Stimulated activated CD8-positive, alpha-beta memory T cell treated with anti-CD3 and anti-CD28 coated beads, Interleukin-12 subunit alpha, Interleukin-12 subunit beta, amount 100 ng/mL, for 4 hours (primary cell): ENCODE measurements around the gene EFNA2.
A peak's percentile ranks its signal among the peaks of the same experiment; 100 is the strongest.
"Not testable (repeated sequence)": the region's sequence is repeated elsewhere in the genome, so short reads cannot be mapped to it uniquely, and the experiment has no call there.

Experiments used
- DNase-seq: peaks from one replicate; pipeline ENCODE4 v3.0.0-alpha.2; 2020; ENCODE audit warnings: low read depth

EFNA2 gene

DNA sequence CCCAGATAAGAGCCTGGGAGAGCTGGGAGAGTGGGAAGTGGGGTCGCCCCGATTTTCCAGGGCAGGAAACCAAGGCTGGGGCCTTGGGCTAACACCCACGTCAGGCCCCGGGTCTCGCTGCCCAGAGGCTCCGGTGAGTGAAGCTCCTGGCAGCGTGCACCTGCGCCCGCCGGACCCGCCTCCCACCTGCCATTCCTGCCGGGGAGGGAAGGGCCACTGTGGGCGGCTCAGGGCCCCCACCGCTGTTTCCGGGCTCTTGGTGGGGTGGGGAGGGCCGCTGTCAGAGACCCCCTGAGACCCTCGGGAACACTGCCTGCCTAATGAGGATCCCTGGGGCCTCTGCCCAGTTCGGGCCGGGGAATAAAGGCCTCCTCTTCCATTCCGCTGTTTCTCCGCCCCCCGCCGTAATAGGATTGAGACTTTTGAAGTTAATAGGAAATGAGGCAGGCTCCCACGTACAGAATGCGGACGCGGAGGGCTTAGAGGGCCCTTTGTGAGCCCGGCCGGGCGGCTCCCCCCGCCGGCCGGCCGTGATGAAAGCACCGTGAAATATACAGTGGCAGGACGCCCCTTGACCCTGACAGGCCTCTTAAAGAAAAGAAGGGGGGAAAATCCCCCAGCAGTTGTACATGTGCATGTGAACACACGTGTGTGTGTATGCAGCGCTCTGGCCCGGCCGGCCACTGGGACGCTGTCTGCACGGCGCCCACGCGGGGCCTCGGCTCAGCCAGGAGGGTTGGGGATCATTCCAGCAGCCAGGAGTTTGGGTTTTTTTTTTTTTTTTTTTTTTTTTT is 33.2 kb downstream of the EFNA2 start:
- no peak for DNase-seq

GRCh38 chr19:1320282-1320650 is 34.6 kb downstream of the EFNA2 start:
- not testable (repeated sequence) for DNase-seq

- DNase-seq, result no peak
These were observed 35.9 kb downstream of the EFNA2 start for GRCh38 chr19:1321539-1321938.

DNA sequence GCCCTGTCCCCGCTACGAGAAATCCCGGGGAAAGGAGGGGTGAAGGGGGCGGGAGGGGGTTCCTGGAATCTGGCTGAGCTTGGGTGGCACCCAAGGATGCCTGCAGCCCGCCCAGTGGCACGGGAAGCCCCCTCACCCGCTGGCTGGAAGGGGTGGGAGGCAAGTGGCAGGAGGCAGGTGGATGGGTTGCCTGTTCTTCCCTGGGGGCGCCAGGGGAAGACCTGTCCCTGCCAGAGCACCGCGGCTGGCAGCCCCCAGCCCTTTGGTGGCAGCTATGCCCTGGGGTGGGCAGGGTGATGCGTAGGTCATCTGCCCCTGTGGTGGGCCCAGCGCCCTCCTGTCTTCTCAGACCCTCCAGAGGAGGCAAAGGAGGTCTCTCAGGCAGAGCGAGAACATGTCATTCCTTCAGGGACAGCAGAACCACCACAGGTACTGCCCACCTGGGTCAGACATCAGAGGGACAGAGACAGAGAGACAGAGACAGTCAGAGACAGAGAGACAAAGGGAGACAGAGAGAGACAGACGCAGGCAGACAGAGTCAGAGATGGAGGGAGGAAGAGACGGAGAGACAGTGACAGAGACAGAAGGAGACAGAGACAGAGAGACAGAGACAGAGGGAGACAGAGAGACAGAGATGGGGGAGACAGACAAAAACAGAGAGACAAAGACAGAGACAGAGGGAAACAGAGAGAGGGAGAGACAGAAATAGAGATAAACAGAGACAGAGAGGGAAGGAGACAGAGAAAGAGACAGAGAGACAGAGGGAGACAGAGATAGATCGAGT is 36.7 kb downstream of the EFNA2 start:
- no peak for DNase-seq

GRCh38 chr19:1324249-1324805 is 38.7 kb downstream of the EFNA2 start:
- no peak for DNase-seq

DNA sequence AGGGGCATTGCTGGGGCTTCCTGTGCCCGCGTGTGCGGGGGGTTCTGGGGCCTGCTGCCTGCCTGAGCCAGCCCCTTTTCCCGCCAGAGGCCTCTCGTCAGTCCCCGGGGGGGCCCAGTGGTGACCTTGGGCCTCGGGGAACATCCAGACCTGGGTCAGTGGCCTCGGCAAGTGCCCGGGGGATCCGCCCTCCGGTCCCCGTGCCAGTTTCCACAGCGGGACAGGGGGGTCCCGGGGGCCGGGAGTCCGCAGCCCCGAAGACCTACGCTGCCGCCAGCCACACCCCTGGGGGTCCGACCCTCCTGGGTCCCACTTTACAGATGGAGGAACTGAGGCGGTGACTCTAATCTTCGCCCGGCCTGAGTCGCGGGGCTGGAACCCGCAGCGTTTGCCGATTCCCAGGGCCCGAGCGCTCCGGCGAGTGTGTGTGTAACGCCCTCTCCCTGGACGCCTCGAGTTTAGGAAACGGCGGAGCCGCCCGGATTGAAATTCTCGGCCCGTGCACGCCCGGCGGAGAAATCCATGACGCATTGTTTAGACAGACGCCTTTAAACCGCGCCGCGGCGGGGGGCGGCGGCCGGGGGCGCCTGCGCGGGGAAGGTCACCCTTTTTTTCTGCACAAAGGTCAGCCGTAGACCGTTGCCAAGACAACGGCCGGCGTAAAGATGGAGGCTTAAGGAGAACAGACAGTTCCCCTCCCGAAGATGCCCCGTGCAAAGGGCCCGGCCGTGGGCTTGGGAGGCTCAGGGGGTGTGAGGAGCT is 39.3 kb downstream of the EFNA2 start:
- peak; percentile 8 for DNase-seq

DNA sequence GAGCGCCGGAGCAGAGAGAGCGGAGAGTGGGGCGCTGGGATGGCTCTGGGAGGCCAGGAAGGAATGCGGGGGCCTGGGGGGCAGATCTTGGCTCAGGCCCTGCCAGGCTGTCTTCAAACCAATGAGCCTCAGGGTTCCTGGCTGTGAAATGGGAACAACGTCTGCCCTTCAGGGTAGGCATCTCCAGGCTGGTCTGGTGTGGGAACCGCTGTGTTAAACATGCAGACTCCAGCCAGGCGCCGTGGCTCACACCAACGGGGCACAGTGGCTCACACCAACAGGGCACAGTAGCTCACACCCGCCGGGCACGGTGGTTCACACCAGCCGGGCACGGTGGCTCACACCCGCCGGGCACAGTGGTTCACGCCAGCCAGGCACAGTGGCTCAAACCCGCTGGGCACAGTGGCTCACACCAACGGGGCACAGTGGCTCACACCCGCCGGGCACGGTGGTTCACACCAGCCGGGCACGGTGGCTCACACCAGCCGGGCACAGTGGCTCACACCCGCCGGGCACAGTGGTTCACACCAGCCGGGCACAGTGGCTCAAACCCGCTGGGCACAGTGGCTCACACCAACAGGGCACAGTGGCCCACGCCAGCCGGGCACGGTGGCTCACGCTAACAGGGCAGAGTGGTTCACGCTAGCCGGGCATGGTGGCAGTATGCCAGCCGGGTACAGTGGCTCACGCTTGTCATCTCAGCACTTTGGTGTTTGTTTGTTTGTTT is 40.1 kb downstream of the EFNA2 start:
- DNase-seq, result no peak

DNA sequence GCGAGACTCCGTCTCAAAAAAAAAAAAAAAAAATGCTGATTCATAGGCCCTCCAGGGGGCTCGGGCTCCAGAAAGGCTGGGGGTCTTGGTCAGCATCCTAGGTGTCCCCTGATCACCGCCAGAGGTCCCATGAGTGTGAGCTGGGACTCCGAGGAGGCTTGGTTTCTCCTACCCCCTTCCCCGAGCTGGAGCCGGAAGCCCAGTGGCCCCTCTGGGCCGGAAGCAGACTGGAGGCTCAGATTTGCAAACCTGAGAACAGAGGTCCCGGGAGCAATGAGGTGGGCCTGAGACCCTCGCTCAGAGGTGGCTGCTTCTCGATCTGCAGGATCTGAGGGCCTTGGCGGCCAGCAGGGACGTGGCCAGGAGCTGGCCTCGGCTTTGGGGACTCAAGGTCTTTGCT is 41.5 kb downstream of the EFNA2 start:
- no peak for DNase-seq

DNA sequence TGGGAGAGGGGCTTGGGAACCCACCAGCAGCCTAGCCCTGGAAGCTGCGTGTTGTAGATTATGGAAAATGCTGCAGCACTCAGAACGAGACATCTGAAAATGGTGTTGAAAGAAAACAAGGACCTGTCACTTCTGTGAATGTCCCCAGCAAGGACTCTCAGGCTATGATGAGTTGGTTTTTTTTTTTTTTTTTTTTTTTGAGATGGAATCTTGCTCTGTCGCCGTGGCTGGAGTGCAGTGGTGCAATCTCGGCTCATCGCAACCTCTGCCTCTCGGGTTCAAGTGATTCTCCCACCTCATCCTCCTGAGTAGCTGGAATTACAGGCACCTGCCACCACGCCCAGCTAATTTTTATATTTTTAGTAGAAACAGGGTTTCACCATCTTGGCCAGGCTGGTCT is 46.5 kb downstream of the EFNA2 start:
- DNase-seq, result not testable (repeated sequence)

DNA sequence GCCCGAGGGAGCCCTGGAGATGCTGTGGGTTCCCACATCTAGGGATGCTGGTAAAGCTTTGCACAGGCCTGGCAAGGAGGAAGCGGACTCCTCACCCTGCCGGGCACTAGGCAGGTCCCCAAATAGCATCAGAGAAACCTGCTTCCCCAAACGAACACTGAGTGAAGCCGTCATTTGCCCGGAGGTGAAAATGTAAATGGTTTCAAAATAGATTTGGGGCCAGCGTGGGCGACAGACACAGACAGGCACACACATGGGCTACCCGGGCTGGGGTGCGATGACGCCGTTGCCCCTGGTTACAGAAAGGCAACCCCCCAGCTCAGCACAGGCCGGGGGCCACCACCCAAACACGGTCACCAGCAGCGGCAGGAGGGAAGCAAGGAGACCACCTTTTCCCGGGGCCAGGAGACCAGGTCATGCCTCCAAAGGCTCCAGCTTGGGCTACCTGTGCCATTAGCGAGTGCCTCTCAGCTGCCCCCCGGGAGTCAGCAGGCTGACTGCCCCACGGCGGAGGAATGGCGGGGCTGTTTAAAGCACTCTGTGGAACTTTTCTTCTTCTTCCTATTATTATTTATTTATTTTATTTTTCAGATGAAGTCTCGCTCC is 50.5 kb downstream of the EFNA2 start:
- DNase-seq, result no peak

- no peak for DNase-seq
These were observed 55.2 kb downstream of the EFNA2 start for GRCh38 chr19:1340681-1341469.

GRCh38 chr19:1343041-1343440 is 57.4 kb downstream of the EFNA2 start:
- no peak for DNase-seq

DNA sequence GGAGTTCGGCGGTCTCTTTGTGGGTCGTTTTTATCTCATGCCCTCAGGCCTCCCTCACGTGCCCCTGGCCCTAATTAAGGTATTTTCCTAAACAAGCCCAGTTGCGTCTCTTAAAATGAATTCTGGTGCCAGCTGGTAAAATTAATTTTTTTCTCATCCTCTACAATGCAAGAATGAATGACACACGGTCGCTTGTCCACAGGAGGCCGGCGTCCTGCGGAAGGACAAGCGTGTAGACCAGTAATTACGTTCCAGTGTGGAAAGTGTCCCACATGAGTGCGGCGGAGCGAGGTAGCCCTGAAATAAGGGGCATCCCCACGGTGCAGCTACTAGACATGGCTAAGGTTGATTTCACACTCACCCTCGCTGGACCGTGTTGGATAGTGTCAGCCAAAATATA is 63.5 kb downstream of the EFNA2 start:
- no peak for DNase-seq

DNA sequence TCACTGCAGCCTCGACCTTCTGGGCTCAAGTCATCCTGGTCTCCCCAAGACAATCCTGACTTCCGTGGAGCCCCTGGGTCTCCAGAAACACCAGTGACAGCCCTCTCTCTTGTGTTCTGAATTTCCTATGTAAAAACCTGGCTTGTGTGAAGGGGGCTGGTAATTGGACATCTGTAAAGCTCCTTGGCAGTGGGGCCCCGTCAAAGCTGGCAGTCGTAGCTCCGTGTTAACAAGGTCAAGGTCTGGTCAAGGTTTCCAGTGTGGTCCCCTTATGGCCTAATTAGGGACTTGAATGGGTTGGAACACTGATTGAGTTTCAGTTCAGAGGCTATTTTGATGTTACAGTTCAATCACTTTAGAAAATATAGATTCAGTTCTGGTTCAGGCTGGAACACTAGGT is 65.2 kb downstream of the EFNA2 start:
- DNase-seq, result no peak
